Cardiac muscle cell (in vitro differentiated cells and primary cell): ENCODE results near the gene CREB5. TPM values are rescaled to one million over a fixed set of nuclear protein-coding genes. Genes with fewer than 3 reads are reported as not detected.
"Not testable (repeated sequence)": the region's sequence is repeated elsewhere in the genome, so short reads cannot be mapped to it uniquely, and the experiment has no call there.

Source experiments
- DNase-seq, 2 donors: peaks; one replicate each; pipeline versions ENCODE4 v3.0.0 to v3.0.0-alpha.2; 2010 to 2017; ENCODE audit warnings: low read depth in 1 of 2, low spot score in 1 of 2
- H3K27ac ChIP-seq: fragments of 200-600 bp; sonication (generic); 2 replicates; pipeline ENCODE4 v1.5.1; 2016
- H3K27me3 ChIP-seq: fragments of 200-600 bp; sonication (generic); 2 replicates; pipeline ENCODE4 v1.6.0; 2016; ENCODE audit warnings: control low read depth
- H3K36me3 ChIP-seq: fragments of 200-600 bp; sonication (generic); 2 replicates; pipeline ENCODE4 v1.5.1; 2016; ENCODE audit warnings: control low read depth
- H3K4me1 ChIP-seq: fragments of 200-600 bp; sonication (generic); 2 replicates; pipeline ENCODE4 v1.8.1; 2017; ENCODE audit warnings: low read depth, mild to moderate bottlenecking, mixed run types
- H3K4me3 ChIP-seq: fragments of 200-600 bp; sonication (generic); 2 replicates; pipeline ENCODE4 v1.5.1; 2016; ENCODE audit warnings: mild to moderate bottlenecking
- H3K9me3 ChIP-seq: fragments of 200-600 bp; sonication (generic); 2 replicates; pipeline ENCODE4 v1.5.1; 2017; ENCODE audit warnings: low read depth, mild to moderate bottlenecking, control low read depth
- CTCF ChIP-seq: IDR thresholded peaks from 2 replicates; pipeline ENCODE4 v1.5.1; 2012; ENCODE audit warnings: low read depth, mild to moderate bottlenecking, low read length
- polyA plus RNA-seq: library from polyadenylated mRNA; unstranded; fragments of >200 nt; fragmentation: Nextera tagmentation; extraction: Ambion mirVana; gene quantifications from 2 replicates; pipeline ENCODE4 v1.2.1, GENCODE V29; 2016
- total RNA-seq: library from RNA; depleted of rRNA; stranded (reverse); fragments of >200 nt; gene quantifications from 2 replicates; pipeline ENCODE4 v1.2.3, GENCODE V29; 2016

The CREB5 gene
- total and polyA plus RNA-seq, 2 experiments from 2014 or later = 4.6 TPM

DNA sequence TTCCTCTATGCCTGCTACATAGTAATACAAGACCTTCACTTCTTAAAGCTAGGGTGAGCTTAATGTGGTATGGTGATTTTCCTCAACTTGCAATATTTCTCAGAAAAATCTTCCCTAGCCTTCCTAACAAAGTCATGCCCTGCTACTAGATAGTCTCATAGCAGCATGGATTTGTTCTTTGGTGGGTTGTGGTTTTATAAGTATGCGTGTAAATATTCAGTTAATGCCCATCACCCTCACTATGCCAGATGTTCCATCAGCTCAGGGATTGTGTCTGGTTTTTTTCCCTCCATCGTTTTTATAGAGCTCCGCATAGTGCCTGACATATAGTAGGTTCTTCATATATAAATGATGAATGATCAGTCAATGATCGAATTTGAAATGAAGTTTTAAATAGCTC, 182.8 kb downstream of the CREB5 start:
- no peaks in the 10 kb centered on the region for H3K36me3 ChIP-seq
- no peak overlapping the region for H3K27ac ChIP-seq
- no peak for TF ChIP-seq CTCF
- no peaks in the 10 kb centered on the region for H3K27me3 ChIP-seq
- H3K4me3 ChIP-seq = no peak overlapping the region
- no peak for DNase-seq
- H3K4me1 ChIP-seq = peaks cover 4% of the 10 kb centered on the region
- H3K9me3 ChIP-seq = no peaks in the 10 kb centered on the region

GRCh38 chr7:28595801-28596200, 183.5 kb downstream of the CREB5 start:
- Histone ChIP-seq H3K9me3 (no peaks in the 10 kb centered on the region), H3K27ac (no peak overlapping the region), H3K36me3 (no peaks in the 10 kb centered on the region), H3K4me3 (no peak overlapping the region), H3K4me1 (peaks cover 4% of the 10 kb centered on the region), H3K27me3 (no peaks in the 10 kb centered on the region)
- no peak for DNase-seq
- no peak for TF ChIP-seq CTCF

DNA sequence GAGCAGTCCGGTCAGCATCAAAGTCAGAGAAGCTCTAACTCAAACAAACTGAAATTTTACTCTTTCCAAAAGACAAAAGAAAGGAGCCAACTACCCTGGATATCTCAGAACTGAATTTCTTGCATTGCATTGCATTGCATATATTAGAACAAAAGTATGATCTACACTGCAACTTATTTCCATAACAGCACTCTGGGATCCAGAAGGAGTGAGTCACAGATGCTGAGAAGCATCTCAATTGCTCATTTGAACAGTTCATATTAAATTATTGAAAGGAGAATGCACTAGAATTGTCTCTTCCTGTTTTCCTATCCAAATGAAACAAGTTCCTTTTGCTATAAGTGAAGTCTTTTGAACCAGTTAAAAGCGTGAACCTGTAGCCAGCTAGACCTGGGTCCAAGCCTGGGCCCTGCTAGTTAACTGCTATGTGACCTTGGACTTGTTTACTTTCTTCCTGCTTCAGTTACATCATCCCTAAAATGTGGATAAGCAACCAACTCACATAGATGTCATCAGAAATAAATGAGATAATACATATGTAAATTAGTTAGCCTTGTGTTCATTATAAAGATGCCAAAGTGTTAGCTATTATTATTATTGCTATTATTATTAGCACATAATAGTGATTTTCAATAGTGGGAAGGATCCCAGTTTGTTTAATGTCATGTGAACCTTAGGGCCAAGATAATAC, 184.1 kb downstream of the CREB5 start:
- no peaks in the 10 kb centered on the region for H3K9me3 ChIP-seq
- H3K27ac ChIP-seq = no peak overlapping the region
- no peak for TF ChIP-seq CTCF
- H3K4me3 ChIP-seq = no peak overlapping the region
- peaks cover 4% of the 10 kb centered on the region for H3K4me1 ChIP-seq
- no peaks in the 10 kb centered on the region for H3K27me3 ChIP-seq
- DNase-seq = peak in 1 of 2 donors; percentile 11
- no peaks in the 10 kb centered on the region for H3K36me3 ChIP-seq

GRCh38 chr7:28597284-28597683, 185.0 kb downstream of the CREB5 start:
- no peak for DNase-seq
- no peaks in the 10 kb centered on the region for H3K27me3 ChIP-seq
- H3K4me3 ChIP-seq = no peak overlapping the region
- TF ChIP-seq CTCF = no peak
- H3K9me3 ChIP-seq = no peaks in the 10 kb centered on the region
- peaks cover 4% of the 10 kb centered on the region for H3K4me1 ChIP-seq
- no peaks in the 10 kb centered on the region for H3K36me3 ChIP-seq
- H3K27ac ChIP-seq = no peak overlapping the region

GRCh38 chr7:28598037-28598436, 185.7 kb downstream of the CREB5 start:
- not testable (repeated sequence) for H3K36me3 ChIP-seq, DNase-seq, H3K9me3 ChIP-seq, H3K27ac ChIP-seq, H3K4me3 ChIP-seq, H3K4me1 ChIP-seq, H3K27me3 ChIP-seq

- no peaks in the 10 kb centered on the region for H3K9me3 ChIP-seq
- H3K27ac ChIP-seq = no peak overlapping the region
- H3K27me3 ChIP-seq = no peaks in the 10 kb centered on the region
- TF ChIP-seq CTCF = no peak
- H3K4me3 ChIP-seq = no peak overlapping the region
- no peaks in the 10 kb centered on the region for H3K36me3 ChIP-seq
- DNase-seq = no peak
- H3K4me1 ChIP-seq = peaks cover 4% of the 10 kb centered on the region
These were observed 186.3 kb downstream of the CREB5 start for GRCh38 chr7:28598586-28598985.
